ENCODE data around the gene GCLC. TPM values are rescaled to one million over a fixed set of nuclear protein-coding genes. Genes with fewer than 3 reads are reported as not detected.

The GCLC gene
- total RNA-seq, 1 donor from 2014 or later = 54.6 TPM

- peaks cover 10% of the 10 kb centered on the region for H3K4me1 Mint-ChIP-seq (ENCODE audit: unreplicated experiment)
- H3K27ac Mint-ChIP-seq = no peak overlapping the region
- DNase-seq (ENCODE audit: extremely low spot score, unreplicated experiment) = no peak
- no peaks in the 10 kb centered on the region for H3K9me3 Mint-ChIP-seq
- no peak overlapping the region for H3K4me3 Mint-ChIP-seq
- H3K27me3 Mint-ChIP-seq = no peaks in the 10 kb centered on the region
- TF ChIP-seq CTCF (conservative IDR thresholded peaks at IDR 0.05) = no peak
- no peaks in the 10 kb centered on the region for H3K36me3 Mint-ChIP-seq
Measured at GRCh38 chr6:53587291-53587690, 42.4 kb upstream of the GCLC start.

- Mint-ChIP-seq H3K9me3 (no peaks in the 10 kb centered on the region), H3K4me3 (no peak overlapping the region), H3K27me3 (no peaks in the 10 kb centered on the region), H3K4me1 (ENCODE audit: unreplicated experiment) (peaks cover 26% of the 10 kb centered on the region), H3K36me3 (no peaks in the 10 kb centered on the region), H3K27ac (no peak overlapping the region)
- DNase-seq (ENCODE audit: extremely low spot score, unreplicated experiment) = no peak
- no peak for TF ChIP-seq CTCF (conservative IDR thresholded peaks at IDR 0.05)
Measured at GRCh38 chr6:53585208-53585900, 40.5 kb upstream of the GCLC start.

- Mint-ChIP-seq H3K4me1 (ENCODE audit: unreplicated experiment) (peaks cover 26% of the 10 kb centered on the region), H3K4me3 (no peak overlapping the region), H3K9me3 (no peaks in the 10 kb centered on the region)
Measured at GRCh38 chr6:53584726-53585125, 39.8 kb upstream of the GCLC start.

GRCh38 chr6:53583451-53583850 is 38.5 kb upstream of the GCLC start:
- H3K27ac Mint-ChIP-seq = peak overlapping the region; percentile 6

More at GRCh38 chr6:53584726-53585125, 39.8 kb upstream of the GCLC start:
- no peak overlapping the region for H3K27ac Mint-ChIP-seq
- no peak for DNase-seq (ENCODE audit: extremely low spot score, unreplicated experiment)
- no peak for TF ChIP-seq CTCF (conservative IDR thresholded peaks at IDR 0.05)
- no peaks in the 10 kb centered on the region for H3K36me3 Mint-ChIP-seq
- no peaks in the 10 kb centered on the region for H3K27me3 Mint-ChIP-seq

GRCh38 chr6:53582963-53583362 is 38.1 kb upstream of the GCLC start:
- peaks cover 4% of the 10 kb centered on the region for H3K9me3 Mint-ChIP-seq
- H3K4me3 Mint-ChIP-seq = no peak overlapping the region
- TF ChIP-seq CTCF (conservative IDR thresholded peaks at IDR 0.05) = no peak
- peak overlapping the region; percentile 6 for H3K27ac Mint-ChIP-seq
- peaks cover 20% of the 10 kb centered on the region for H3K4me1 Mint-ChIP-seq (ENCODE audit: unreplicated experiment)
- no peaks in the 10 kb centered on the region for H3K27me3 Mint-ChIP-seq
- no peaks in the 10 kb centered on the region for H3K36me3 Mint-ChIP-seq
- DNase-seq (ENCODE audit: extremely low spot score, unreplicated experiment) = no peak

More at GRCh38 chr6:53583451-53583850, 38.5 kb upstream of the GCLC start:
- TF ChIP-seq CTCF (conservative IDR thresholded peaks at IDR 0.05) = no peak
- Mint-ChIP-seq H3K9me3 (peaks cover 4% of the 10 kb centered on the region), H3K4me1 (ENCODE audit: unreplicated experiment) (peaks cover 20% of the 10 kb centered on the region), H3K4me3 (no peak overlapping the region), H3K36me3 (no peaks in the 10 kb centered on the region), H3K27me3 (no peaks in the 10 kb centered on the region)
- DNase-seq (ENCODE audit: extremely low spot score, unreplicated experiment) = no peak
